IMR-90 (cell line): Measurements from ENCODE around the gene SDC1. TPM values are rescaled to one million over a fixed set of nuclear protein-coding genes. Genes with fewer than 3 reads are reported as not detected.
A peak's percentile ranks its signal among the peaks of the same experiment; 100 is the strongest.

ENCODE experiments used
- ATAC-seq: fragments of 200-7000 bp; cut with Tn5 transposase; 2 replicates; pipeline ENCODE4 v1.9.1; 2020; ENCODE audit warnings: low read depth, mild to moderate bottlenecking, moderate library complexity
- BruUV-seq: library from RNA; stranded (reverse); fragments of 400-500 nt; replicated peaks from 2 replicates; lab custom pipeline; 2021; lab: Mats Ljungman, UMichigan
- CTCF ChIA-PET: fragments of 300-600 bp; formaldehyde crosslinking; extraction: SDS; loops from one replicate; lab custom pipeline; 2021; ENCODE audit warnings: antibody characterized with exemption; lab: Yijun Ruan, JAX
- POLR2A ChIA-PET: fragments of 300-600 bp; sonication (Branson Sonifier 250); formaldehyde crosslinking; loops from one replicate; lab custom pipeline; 2022; ENCODE audit warnings: antibody characterized with exemption; ENCODE audit not compliant: unreplicated experiment; lab: Charles Lee
- DNase-seq: peaks from one replicate; pipeline ENCODE4 v3.0.0; 2013
- H2AFZ ChIP-seq: replicated peaks from 2 replicates; pipeline ENCODE3; 2013; ENCODE audit warnings: low read length, mild to moderate bottlenecking; ENCODE audit not compliant: poor library complexity
- H2AK5ac ChIP-seq: 2 replicates; pipeline ENCODE4 v1.6.1; 2013; ENCODE audit warnings: low read depth, low read length, inconsistent platforms
- H2AK9ac ChIP-seq: replicated peaks from 2 replicates; pipeline ENCODE3; 2013; ENCODE audit warnings: mild to moderate bottlenecking, low read depth, low read length, moderate library complexity; ENCODE audit not compliant: poor library complexity
- H2BK120ac ChIP-seq: 2 replicates; pipeline ENCODE4 v1.6.1; 2013; ENCODE audit warnings: low read depth, low read length, inconsistent platforms
- H2BK15ac ChIP-seq: 3 replicates; pipeline ENCODE4 v1.6.1; 2013; ENCODE audit warnings: low read depth, low read length, inconsistent platforms
- H2BK20ac ChIP-seq: 2 replicates; pipeline ENCODE4 v1.6.1; 2013; ENCODE audit warnings: low read depth, mild to moderate bottlenecking, inconsistent platforms, low read length, moderate library complexity
- H2BK5ac ChIP-seq: 2 replicates; pipeline ENCODE4 v1.6.1; 2013; ENCODE audit warnings: mild to moderate bottlenecking, low read depth, low read length, inconsistent platforms; ENCODE audit not compliant: poor library complexity, severe bottlenecking
- H3K14ac ChIP-seq: replicated peaks from 2 replicates; pipeline ENCODE4 v1.6.1; 2013; ENCODE audit warnings: low read depth, low read length, inconsistent platforms
- H3K18ac ChIP-seq: 2 replicates; pipeline ENCODE4 v1.6.1; 2013; ENCODE audit warnings: low read depth, low read length, control low read depth
- H3K23ac ChIP-seq: 2 replicates; pipeline ENCODE4 v1.6.1; 2013; ENCODE audit warnings: low read depth, low read length, inconsistent platforms
- H3K27ac ChIP-seq: 2 replicates; pipeline ENCODE4 v1.5.1; 2013; ENCODE audit warnings: mild to moderate bottlenecking, control low read depth, low read length; ENCODE audit not compliant: insufficient read depth
- H3K27me3 ChIP-seq: 2 replicates; pipeline ENCODE4 v1.6.1; 2013; ENCODE audit warnings: low read length; ENCODE audit not compliant: control insufficient read depth, insufficient read depth
- H3K36me3 ChIP-seq: 2 replicates; pipeline ENCODE4 v1.6.1; 2013; ENCODE audit warnings: low read length, mixed read lengths; ENCODE audit not compliant: control insufficient read depth, insufficient read depth
- H3K4ac ChIP-seq: 2 replicates; pipeline ENCODE4 v1.6.1; 2013; ENCODE audit warnings: low read depth, low read length, inconsistent platforms
- H3K4me1 ChIP-seq: 2 replicates; pipeline ENCODE4 v1.6.1; 2013; ENCODE audit warnings: low read length, mixed read lengths; ENCODE audit not compliant: control insufficient read depth, insufficient read depth
- H3K4me2 ChIP-seq: 2 replicates; pipeline ENCODE4 v1.6.1; 2013; ENCODE audit warnings: low read depth, mild to moderate bottlenecking, control low read depth, low read length, moderate library complexity
- H3K4me3 ChIP-seq: 2 replicates; pipeline ENCODE4 v1.5.1; 2013; ENCODE audit warnings: low read depth, mild to moderate bottlenecking, control low read depth, low read length, moderate library complexity; ENCODE audit not compliant: insufficient read depth
- H3K56ac ChIP-seq: 2 replicates; pipeline ENCODE4 v1.6.1; 2013; ENCODE audit warnings: low read length, inconsistent platforms; ENCODE audit not compliant: insufficient read depth; ENCODE audit errors: extremely low read depth
- H3K79me1 ChIP-seq, 2 experiments: 2 replicates each; pipeline ENCODE4 v1.6.1; 2013; ENCODE audit warnings: low read length in 2 of 2, inconsistent platforms in 1 of 2, low read depth in 1 of 2
- H3K9ac ChIP-seq: 2 replicates; pipeline ENCODE4 v1.6.1; 2013; ENCODE audit warnings: low read depth, low read length, control low read depth
- H3K9me1 ChIP-seq: 2 replicates; pipeline ENCODE4 v1.6.1; 2013; ENCODE audit warnings: low read length, inconsistent platforms; ENCODE audit not compliant: insufficient read depth
- H3K9me3 ChIP-seq: 2 replicates; pipeline ENCODE4 v1.6.1; 2013; ENCODE audit warnings: low read length; ENCODE audit not compliant: control insufficient read depth, insufficient read depth
- H4K20me1 ChIP-seq: 2 replicates; pipeline ENCODE4 v1.6.1; 2013; ENCODE audit warnings: low read length, inconsistent platforms; ENCODE audit not compliant: insufficient read depth
- H4K5ac ChIP-seq: 2 replicates; pipeline ENCODE4 v1.6.1; 2013; ENCODE audit warnings: mild to moderate bottlenecking, low read depth, low read length, control low read depth
- H4K8ac ChIP-seq, 2 experiments: 2 replicates each; pipeline ENCODE4 v1.6.1; 2013; ENCODE audit warnings: low read depth in 2 of 2, low read length in 2 of 2, control low read depth in 1 of 2, inconsistent platforms in 1 of 2
- H4K91ac ChIP-seq: 2 replicates; pipeline ENCODE4 v1.6.1; 2013; ENCODE audit warnings: low read depth, low read length, inconsistent platforms; ENCODE audit not compliant: insufficient read depth
- CEBPB ChIP-seq: IDR thresholded peaks from 2 replicates; pipeline ENCODE4 v1.6.1; 2012; ENCODE audit warnings: low read depth, low read length, improper control_type of control experiment
- WGBS, 2 experiments: methylation state at CpG; one replicate each; pipeline versions ENCODE4 v1.1.5 to v1.1.7; 2013; ENCODE audit warnings: missing lambda C conversion rate in 2 of 2; ENCODE audit not compliant: insufficient read length in 1 of 2; ENCODE audit errors: extremely low coverage in 2 of 2; 5-methylcytosine and 5-hydroxymethylcytosine counted together
- dilution Hi-C: fragments of 300-500 bp; cut with HindIII; formaldehyde crosslinking; loops from one replicate; pipeline ENCODE4 v1.14.3; 2018; ENCODE audit warnings: low sequenced_read_pairs; ENCODE audit not compliant: unreplicated experiment
- in situ Hi-C: fragments of 300-500 bp; cut with MboI; formaldehyde crosslinking; loops from 3 replicates; pipeline ENCODE4 v1.14.3; 2019; ENCODE audit warnings: low sequenced_read_pairs, inconsistent platforms, mixed read lengths
- intact Hi-C: fragments of 100-400 bp; cut with micrococcal nuclease; formaldehyde crosslinking; loops from 2 replicates; pipeline ENCODE4 v1.10.0; 2022
- polyA plus RNA-seq, 3 experiments: library from polyadenylated mRNA; depleted of rRNA; stranded (reverse); fragments of >200 nt; gene quantifications; 2 replicates each; pipeline ENCODE4 v1.2.3, GENCODE V29; 2012; ENCODE audit warnings: low replicate concordance in 1 of 3
- total RNA-seq: library from RNA; depleted of rRNA; stranded (reverse); fragments of >200 nt; gene quantifications from 2 replicates; pipeline ENCODE4 v1.2.3, GENCODE V29; 2012

SDC1 gene
- total and polyA plus RNA-seq, 2 of the 4 experiments (the other 2 are of a cell fraction), result 22.0 to 28.3 TPM

DNA sequence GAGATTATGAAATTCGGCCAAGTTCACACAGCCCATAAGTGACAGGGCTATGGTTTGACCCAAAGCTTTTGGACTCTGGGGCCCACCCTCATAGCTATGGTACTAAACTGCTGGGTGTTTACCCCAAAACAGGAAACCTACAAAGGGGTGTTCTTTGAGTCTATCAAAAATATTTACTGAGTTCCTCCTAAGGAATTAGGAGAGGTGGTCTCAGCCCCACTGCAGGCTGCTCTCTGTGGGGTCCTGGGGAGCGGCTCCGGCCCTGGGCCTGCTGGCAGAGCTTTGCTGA lies 45.5 kb downstream of the SDC1 start:
- intact Hi-C loops, result no loop called here
- H3K4me3 ChIP-seq, result no peak overlapping the region
- H2BK15ac ChIP-seq, result no peak overlapping the region
- H3K18ac ChIP-seq, result no peak overlapping the region
- no peaks in the 10 kb centered on the region for H3K36me3 ChIP-seq
- no peak overlapping the region for H4K91ac ChIP-seq
- peak overlapping the region; percentile 29 for H2AFZ ChIP-seq
- no peak for TF ChIP-seq CEBPB
- peaks cover 17% of the 10 kb centered on the region for H3K9me1 ChIP-seq
- H2BK20ac ChIP-seq, result no peak overlapping the region
- H3K27ac ChIP-seq, result no peak overlapping the region
- DNase-seq (no peak), ATAC-seq (no peak)
- H3K79me1 ChIP-seq, result no peaks in the 10 kb centered on the region
- POLR2A ChIA-PET, result no interaction called here
- BruUV-seq, result no TSS peak
- WGBS, 2 experiments, result no CpG with 5 or more reads among the region's 3 CpGs
- in situ Hi-C loops, result no loop called here
- no peak overlapping the region for H3K9ac ChIP-seq
- H4K5ac ChIP-seq, result no peak overlapping the region
- no peaks in the 10 kb centered on the region for H3K27me3 ChIP-seq
- H3K9me3 ChIP-seq, result no peaks in the 10 kb centered on the region
- H2BK120ac ChIP-seq, result no peak overlapping the region
- H2AK5ac ChIP-seq, result no peak overlapping the region
- CTCF ChIA-PET, result no interaction called here
- H3K56ac ChIP-seq, result no peak overlapping the region
- H4K8ac ChIP-seq, result no peak overlapping the region
- H3K4me1 ChIP-seq, result peaks cover 9% of the 10 kb centered on the region
- H3K14ac ChIP-seq, result no peak overlapping the region
- H3K4me2 ChIP-seq, result no peak overlapping the region
- dilution Hi-C loops, result no loop called here
- no peak overlapping the region for H3K4ac ChIP-seq
- H2BK5ac ChIP-seq, result no peak overlapping the region
- no peak overlapping the region for H3K23ac ChIP-seq
- H4K20me1 ChIP-seq, result no peaks in the 10 kb centered on the region
- no peak overlapping the region for H2AK9ac ChIP-seq
